ENCODE measurements around the gene GSK3B. TPM values are rescaled to one million over a fixed set of nuclear protein-coding genes. Genes with fewer than 3 reads are reported as not detected.

GSK3B gene
- total and polyA plus RNA-seq, 2 donors (not counting 3 experiments of a cell fraction or from before 2014, with no cell fraction given) = 22.1 to 50.1 TPM

DNA sequence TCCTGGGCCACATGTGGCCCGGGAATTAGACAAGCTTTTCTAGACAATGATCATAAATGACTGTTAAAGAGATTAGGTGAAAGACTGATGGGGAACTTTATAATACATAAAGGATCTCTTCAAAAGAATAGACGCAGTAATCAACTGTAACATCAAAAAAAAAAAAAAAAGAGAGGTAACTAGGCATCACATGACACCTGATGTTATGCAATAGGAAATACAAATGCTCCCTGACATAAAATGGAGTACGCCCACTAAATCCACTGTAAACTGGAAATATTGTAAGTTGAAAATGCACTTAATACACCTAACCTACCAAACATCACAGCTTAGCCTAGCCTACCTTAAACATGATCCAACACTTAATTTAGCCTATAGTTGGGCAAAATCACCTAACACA lies 27.2 kb downstream of the GSK3B start:
- Histone ChIP-seq H3K4me1 (ENCODE audit: control insufficient read depth, extremely low read depth, insufficient read depth, low read length) (no peaks in the 10 kb centered on the region), H2AFZ (ENCODE audit: low read depth, low read length) (no peak overlapping the region), H3K27ac (ENCODE audit: insufficient read depth, low read depth, low read length) (no peak overlapping the region), H4K20me1 (replicated peaks; ENCODE audit: control insufficient read depth, extremely low read depth, insufficient read depth, low read length) (peaks cover 25% of the 10 kb centered on the region), H3K9me3 (replicated peaks; ENCODE audit: control insufficient read depth, insufficient read depth, low read length) (no peaks in the 10 kb centered on the region), H3K9ac (replicated peaks; ENCODE audit: extremely low read depth, insufficient read depth, low read length) (no peak overlapping the region), H3K4me3 (replicated peaks in 1 of 3; ENCODE audit: insufficient read depth in 1 of 3, low read depth in 1 of 3, low read length in 3 of 3) (no peak overlapping the region), H3K9me1 (replicated peaks; ENCODE audit: control insufficient read depth, extremely low read depth, insufficient read depth, low read length) (no peaks in the 10 kb centered on the region), H3K4me2 (ENCODE audit: insufficient read depth, low read length) (no peak overlapping the region), H3K79me2 (ENCODE audit: control insufficient read depth, insufficient read depth, low read length) (peaks cover 96% of the 10 kb centered on the region), H3K27me3 (ENCODE audit: control insufficient read depth in 2 of 2, insufficient read depth in 2 of 2, low read length in 2 of 2) (no peaks in the 10 kb centered on the region), H3K36me3 (ENCODE audit: control insufficient read depth in 2 of 2, extremely low read depth in 1 of 2, insufficient read depth in 2 of 2, low read length in 2 of 2) (no peaks in the 10 kb centered on the region)
- dilution Hi-C loops (cut with MboI; ENCODE audit: extremely low pct_ligation_motif_present, low sequenced_read_pairs) (no loop called here), intact Hi-C loops (cut with micrococcal nuclease) (no loop called here)
- FAIRE-seq (no peak), DNase-seq (ENCODE audit: low read depth, low spot score) (no peak)
- no TSS peak for BruUV-seq (replicated peaks)
- ChIA-PET CTCF (interaction anchor here (1.3 to 1.4 kb wide), 2 partner anchors 9 to 25 kb away, joined by 3 to 5 read pairs; no protein-coding TSS in a partner anchor), POLR2A (no interaction called here)
- TF ChIP-seq CTCF (IDR thresholded peaks at IDR 0.05; ENCODE audit: extremely low read depth in 1 of 2, insufficient read depth in 1 of 2, low read depth in 1 of 2, low read length in 2 of 2) = no peak
- no peak for TF ChIP-seq POLR2AphosphoS5 (IDR thresholded peaks at IDR 0.05; ENCODE audit: insufficient read depth, low read depth, low read length)
- TF ChIP-seq POLR2A (IDR thresholded peaks at IDR 0.05; ENCODE audit: low read depth, low read length) = no peak
- TF ChIP-seq MYC (IDR thresholded peaks at IDR 0.05; ENCODE audit: low read depth, low read length) = no peak
- TF ChIP-seq JUN (IDR thresholded peaks at IDR 0.05; ENCODE audit: borderline replicate concordance, insufficient read depth, insufficient read length, low read depth) = no peak
- no peak for TF ChIP-seq GATA2 (IDR thresholded peaks at IDR 0.05; ENCODE audit: insufficient read depth, insufficient read length, low read depth, low read length)
- TF ChIP-seq FOS (IDR thresholded peaks at IDR 0.05; ENCODE audit: borderline replicate concordance, insufficient read depth, low read length) = no peak
